Stimulated activated CD8-positive, alpha-beta memory T cell treated with anti-CD3 and anti-CD28 coated beads, Interleukin-15, amount 100 ng/mL, for 4 hours (primary cell): ENCODE results near the gene GNAL.
"Not testable (repeated sequence)": the region's sequence is repeated elsewhere in the genome, so short reads cannot be mapped to it uniquely, and the experiment has no call there.

Source experiments
- DNase-seq, 2 donors: peaks; one replicate each; pipeline ENCODE4 v3.0.0-alpha.2; 2020; ENCODE audit warnings: low read depth in 2 of 2

The GNAL gene

GRCh38 chr18:11688972-11689668 lies at the start of gene GNAL:
TSS of gene GNAL (plus strand) at chr18:11689264. CDS start at chr18:11689564, 300 bp downstream.
- DNase-seq = no peak

GRCh38 chr18:11647310-11647709 lies 41.8 kb upstream of the GNAL start:
- DNase-seq = not testable (repeated sequence)

- DNase-seq = not testable (repeated sequence)
Measured at GRCh38 chr18:11647804-11648203, 41.3 kb upstream of the GNAL start.

GRCh38 chr18:11649839-11650238 lies 39.2 kb upstream of the GNAL start:
- no peak for DNase-seq

GRCh38 chr18:11651899-11652298 lies 37.2 kb upstream of the GNAL start:
- DNase-seq = no peak

- no peak for DNase-seq
Measured at GRCh38 chr18:11653521-11653920, 35.5 kb upstream of the GNAL start.

GRCh38 chr18:11654736-11655605 lies 34.1 kb upstream of the GNAL start:
- DNase-seq = no peak

GRCh38 chr18:11655606-11655932 lies 33.5 kb upstream of the GNAL start:
- DNase-seq = no peak

GRCh38 chr18:11657152-11657551 lies 31.9 kb upstream of the GNAL start:
- DNase-seq = no peak

- DNase-seq = no peak
Measured at GRCh38 chr18:11657554-11657953, 31.5 kb upstream of the GNAL start.

GRCh38 chr18:11658019-11658418 lies 31.0 kb upstream of the GNAL start:
- DNase-seq = no peak

- no peak for DNase-seq
Measured at GRCh38 chr18:11658989-11659388, 30.1 kb upstream of the GNAL start.

GRCh38 chr18:11660691-11661090 lies 28.4 kb upstream of the GNAL start:
- DNase-seq = no peak

GRCh38 chr18:11661430-11661829 lies 27.6 kb upstream of the GNAL start:
- DNase-seq = no peak

- DNase-seq = no peak
Measured at GRCh38 chr18:11663439-11664029, 25.5 kb upstream of the GNAL start.

- no peak for DNase-seq
Measured at GRCh38 chr18:11664286-11664685, 24.8 kb upstream of the GNAL start.

- no peak for DNase-seq
Measured at GRCh38 chr18:11665146-11665545, 23.9 kb upstream of the GNAL start.

GRCh38 chr18:11665587-11665986 lies 23.5 kb upstream of the GNAL start:
- no peak for DNase-seq

GRCh38 chr18:11666176-11666575 lies 22.9 kb upstream of the GNAL start:
- DNase-seq = no peak

- no peak for DNase-seq
Measured at GRCh38 chr18:11666831-11667230, 22.2 kb upstream of the GNAL start.

- DNase-seq = no peak
Measured at GRCh38 chr18:11667578-11667977, 21.5 kb upstream of the GNAL start.

- no peak for DNase-seq
Measured at GRCh38 chr18:11668441-11669169, 20.5 kb upstream of the GNAL start.
